Measurements from ENCODE around the gene RIF1. TPM values are rescaled to one million over a fixed set of nuclear protein-coding genes. Genes with fewer than 3 reads are reported as not detected.

Gene RIF1
- total RNA-seq, 1 donor: 48.5 TPM

- Histone ChIP-seq H4K20me1 (ENCODE audit: insufficient read depth, low read length) (no peaks in the 10 kb centered on the region), H3K27ac (ENCODE audit: low read depth, low read length) (no peak overlapping the region), H3K4me3 (ENCODE audit: insufficient read depth, low read length) (no peak overlapping the region), H3K36me3 (ENCODE audit: insufficient read depth, low read length) (no peaks in the 10 kb centered on the region), H3K9me3 (ENCODE audit: low read depth, low read length) (no peaks in the 10 kb centered on the region), H3K4me2 (ENCODE audit: insufficient read depth, low read length) (no peak overlapping the region), H2AFZ (ENCODE audit: low read length) (no peak overlapping the region), H3K79me2 (ENCODE audit: insufficient read depth, low read length) (no peaks in the 10 kb centered on the region), H3K27me3 (ENCODE audit: insufficient read depth, low read length) (no peaks in the 10 kb centered on the region), H3K4me1 (ENCODE audit: insufficient read depth, low read length) (no peaks in the 10 kb centered on the region)
- DNase-seq (ENCODE audit: insufficient read length, low spot score, missing footprints): no peak
- no peak for TF ChIP-seq CTCF (IDR thresholded peaks at IDR 0.05; ENCODE audit: extremely low read depth, low read depth, low read length)
Measured at GRCh38 chr2:151399981-151400380, 9.7 kb upstream of the RIF1 start.

GRCh38 chr2:151401149-151401548, 8.6 kb upstream of the RIF1 start:
- Histone ChIP-seq H3K9me3 (ENCODE audit: low read depth, low read length) (no peaks in the 10 kb centered on the region), H3K4me3 (ENCODE audit: insufficient read depth, low read length) (no peak overlapping the region), H3K79me2 (ENCODE audit: insufficient read depth, low read length) (no peaks in the 10 kb centered on the region), H3K4me1 (ENCODE audit: insufficient read depth, low read length) (no peaks in the 10 kb centered on the region), H4K20me1 (ENCODE audit: insufficient read depth, low read length) (no peaks in the 10 kb centered on the region), H3K4me2 (ENCODE audit: insufficient read depth, low read length) (no peak overlapping the region), H2AFZ (ENCODE audit: low read length) (no peak overlapping the region), H3K36me3 (ENCODE audit: insufficient read depth, low read length) (no peaks in the 10 kb centered on the region), H3K27me3 (ENCODE audit: insufficient read depth, low read length) (no peaks in the 10 kb centered on the region), H3K27ac (ENCODE audit: low read depth, low read length) (no peak overlapping the region)
- no peak for TF ChIP-seq CTCF (IDR thresholded peaks at IDR 0.05; ENCODE audit: extremely low read depth, low read depth, low read length)
- no peak for DNase-seq (ENCODE audit: insufficient read length, low spot score, missing footprints)

DNA sequence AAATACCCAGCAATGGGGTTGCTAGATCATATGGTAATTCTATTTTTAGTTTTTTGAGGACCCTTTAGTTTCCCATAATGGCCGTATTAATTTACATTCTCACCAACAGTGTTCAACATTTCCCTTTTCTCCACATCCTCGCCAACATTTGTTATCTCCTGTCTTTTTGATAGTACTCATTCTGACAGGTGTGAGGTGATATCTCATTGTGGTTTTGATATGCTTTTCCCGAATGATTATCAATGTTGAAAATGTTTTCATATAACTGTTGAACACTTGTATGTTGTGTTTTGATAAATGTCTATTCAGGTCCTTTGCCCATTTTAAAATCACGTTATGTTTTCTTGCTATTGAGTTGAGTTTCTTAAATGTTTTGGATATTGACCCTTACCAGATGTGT, 5.8 kb upstream of the RIF1 start:
- Histone ChIP-seq H3K27me3 (ENCODE audit: insufficient read depth, low read length) (no peaks in the 10 kb centered on the region), H4K20me1 (ENCODE audit: insufficient read depth, low read length) (no peaks in the 10 kb centered on the region), H3K4me2 (ENCODE audit: insufficient read depth, low read length) (no peak overlapping the region), H3K79me2 (ENCODE audit: insufficient read depth, low read length) (no peaks in the 10 kb centered on the region), H3K4me3 (ENCODE audit: insufficient read depth, low read length) (no peak overlapping the region), H2AFZ (ENCODE audit: low read length) (no peak overlapping the region), H3K27ac (ENCODE audit: low read depth, low read length) (no peak overlapping the region), H3K4me1 (ENCODE audit: insufficient read depth, low read length) (no peaks in the 10 kb centered on the region), H3K36me3 (ENCODE audit: insufficient read depth, low read length) (no peaks in the 10 kb centered on the region), H3K9me3 (ENCODE audit: low read depth, low read length) (no peaks in the 10 kb centered on the region)
- TF ChIP-seq CTCF (IDR thresholded peaks at IDR 0.05; ENCODE audit: extremely low read depth, low read depth, low read length): no peak
- no peak for DNase-seq (ENCODE audit: insufficient read length, low spot score, missing footprints)

- no peak overlapping the region for H3K4me2 ChIP-seq (ENCODE audit: insufficient read depth, low read length)
- H3K79me2 ChIP-seq (ENCODE audit: insufficient read depth, low read length): peaks cover 7% of the 10 kb centered on the region
- TF ChIP-seq CTCF (IDR thresholded peaks at IDR 0.05; ENCODE audit: extremely low read depth, low read depth, low read length): no peak
- H3K36me3 ChIP-seq (ENCODE audit: insufficient read depth, low read length): no peaks in the 10 kb centered on the region
- no peaks in the 10 kb centered on the region for H3K27me3 ChIP-seq (ENCODE audit: insufficient read depth, low read length)
- H3K9me3 ChIP-seq (ENCODE audit: low read depth, low read length): no peaks in the 10 kb centered on the region
- H3K4me1 ChIP-seq (ENCODE audit: insufficient read depth, low read length): no peaks in the 10 kb centered on the region
- no peak overlapping the region for H3K27ac ChIP-seq (ENCODE audit: low read depth, low read length)
- H3K4me3 ChIP-seq (ENCODE audit: insufficient read depth, low read length): no peak overlapping the region
- no peak overlapping the region for H2AFZ ChIP-seq (ENCODE audit: low read length)
- no peak for DNase-seq (ENCODE audit: insufficient read length, low spot score, missing footprints)
- H4K20me1 ChIP-seq (ENCODE audit: insufficient read depth, low read length): no peaks in the 10 kb centered on the region
Measured at GRCh38 chr2:151405376-151405775, 4.3 kb upstream of the RIF1 start.
